Smooth muscle cell (in vitro differentiated cells): ENCODE results near the gene KRT23. TPM values are rescaled to one million over a fixed set of nuclear protein-coding genes. Genes with fewer than 3 reads are reported as not detected.
A peak's percentile ranks its signal among the peaks of the same experiment; 100 is the strongest.

Experiments
- DNase-seq: peaks from one replicate; lab custom pipeline; 2025; ENCODE audit not compliant: unreplicated experiment; lab: John Stamatoyannopoulos, UW
- H2AFZ ChIP-seq: fragments of 200-600 bp; sonication (generic); 2 replicates; pipeline ENCODE4 v1.6.0; 2016; ENCODE audit warnings: antibody characterized with exemption, low read depth, mild to moderate bottlenecking
- H3F3A ChIP-seq: fragments of 200-600 bp; sonication (generic); 2 replicates; pipeline ENCODE4 v1.6.0; 2017; ENCODE audit warnings: antibody characterized with exemption, low read depth
- H3K27ac ChIP-seq: fragments of 200-600 bp; sonication (generic); 2 replicates; pipeline ENCODE4 v1.5.1; 2016; ENCODE audit warnings: low read depth, mild to moderate bottlenecking
- H3K27me3 ChIP-seq: fragments of 200-600 bp; sonication (generic); 2 replicates; pipeline ENCODE4 v1.6.1; 2016; ENCODE audit warnings: low read depth, mild to moderate bottlenecking
- H3K36me3 ChIP-seq: fragments of 200-600 bp; sonication (generic); 2 replicates; pipeline ENCODE4 v1.5.1; 2016; ENCODE audit warnings: low read depth
- H3K4me1 ChIP-seq: fragments of 200-600 bp; sonication (generic); 2 replicates; pipeline ENCODE4 v1.5.1; 2016; ENCODE audit warnings: low read depth
- H3K4me2 ChIP-seq: fragments of 200-600 bp; sonication (generic); 2 replicates; pipeline ENCODE4 v1.6.0; 2016; ENCODE audit warnings: mild to moderate bottlenecking
- H3K4me3 ChIP-seq: fragments of 200-600 bp; sonication (generic); 2 replicates; pipeline ENCODE4 v1.5.1; 2016; ENCODE audit warnings: mild to moderate bottlenecking
- H3K79me2 ChIP-seq: fragments of 200-600 bp; sonication (generic); 2 replicates; pipeline ENCODE4 v1.6.0; 2016; ENCODE audit warnings: low read depth, mild to moderate bottlenecking
- H3K9ac ChIP-seq: fragments of 200-600 bp; sonication (generic); 2 replicates; pipeline ENCODE4 v1.6.0; 2016; ENCODE audit warnings: low read depth
- H3K9me3 ChIP-seq: fragments of 200-600 bp; sonication (generic); replicated peaks from 2 replicates; pipeline ENCODE4 v1.5.1; 2016; ENCODE audit warnings: low read depth
- H4K20me1 ChIP-seq: fragments of 200-600 bp; sonication (generic); 2 replicates; pipeline ENCODE4 v1.6.0; 2016; ENCODE audit warnings: low read depth
- WGBS: methylation state at CpG from one replicate; pipeline ENCODE4 v1.1.7; 2016; ENCODE audit warnings: low lambda C conversion rate; 5-methylcytosine and 5-hydroxymethylcytosine counted together
- polyA plus RNA-seq: library from polyadenylated mRNA; unstranded; fragments of >200 nt; fragmentation: Nextera tagmentation; extraction: Ambion mirVana; gene quantifications from 2 replicates; pipeline ENCODE4 v1.2.1, GENCODE V29; 2016
- total RNA-seq: library from RNA; depleted of rRNA; stranded (reverse); fragments of >200 nt; gene quantifications from 2 replicates; pipeline ENCODE4 v1.2.3, GENCODE V29; 2014
- TF ChIP-seq, protein P1 (sequence below): fragments of 200-600 bp; sonication (generic); IDR thresholded peaks from 2 replicates; pipeline ENCODE4 v1.5.1; 2017; ENCODE audit warnings: borderline replicate concordance, mild to moderate bottlenecking, antibody characterized with exemption; ENCODE audit not compliant: insufficient read depth, poor library complexity, severe bottlenecking

KRT23 gene
- total and polyA plus RNA-seq, 2 experiments from 2014 or later: 14.4 to 46.3 TPM

DNA sequence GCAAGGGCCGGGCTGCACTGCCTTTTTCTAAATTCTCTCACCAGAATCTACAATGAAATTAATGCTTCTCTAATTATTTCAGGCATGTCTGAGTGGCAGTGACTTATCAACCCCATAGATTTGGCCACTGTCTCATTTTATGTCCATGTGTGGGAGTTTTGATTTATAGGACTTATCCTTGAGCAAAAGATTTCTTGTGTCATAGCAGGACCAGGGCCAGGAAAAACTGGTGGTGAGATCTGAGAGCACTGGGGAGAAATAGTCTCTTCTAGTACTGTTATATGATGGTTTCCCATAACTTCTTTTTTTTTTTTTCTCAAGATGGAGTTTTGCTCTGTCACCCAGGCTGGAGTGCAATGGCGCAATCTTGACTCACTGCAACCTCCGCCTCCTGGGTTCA is 1.5 kb upstream of the KRT23 start:
- Histone ChIP-seq H3K9ac (no peak overlapping the region), H3F3A (no peaks in the 10 kb centered on the region), H3K4me3 (no peak overlapping the region), H3K27ac (peak overlapping the region; percentile 8), H4K20me1 (no peaks in the 10 kb centered on the region), H3K4me1 (peaks cover 10% of the 10 kb centered on the region), H3K36me3 (no peaks in the 10 kb centered on the region), H2AFZ (no peak overlapping the region), H3K4me2 (no peak overlapping the region), H3K9me3 (no peaks in the 10 kb centered on the region), H3K27me3 (no peaks in the 10 kb centered on the region), H3K79me2 (no peaks in the 10 kb centered on the region)
- 94% methylated on average over 3 of the region's 3 CpGs for WGBS
- DNase-seq: no peak
- TF ChIP-seq, protein P1, sequence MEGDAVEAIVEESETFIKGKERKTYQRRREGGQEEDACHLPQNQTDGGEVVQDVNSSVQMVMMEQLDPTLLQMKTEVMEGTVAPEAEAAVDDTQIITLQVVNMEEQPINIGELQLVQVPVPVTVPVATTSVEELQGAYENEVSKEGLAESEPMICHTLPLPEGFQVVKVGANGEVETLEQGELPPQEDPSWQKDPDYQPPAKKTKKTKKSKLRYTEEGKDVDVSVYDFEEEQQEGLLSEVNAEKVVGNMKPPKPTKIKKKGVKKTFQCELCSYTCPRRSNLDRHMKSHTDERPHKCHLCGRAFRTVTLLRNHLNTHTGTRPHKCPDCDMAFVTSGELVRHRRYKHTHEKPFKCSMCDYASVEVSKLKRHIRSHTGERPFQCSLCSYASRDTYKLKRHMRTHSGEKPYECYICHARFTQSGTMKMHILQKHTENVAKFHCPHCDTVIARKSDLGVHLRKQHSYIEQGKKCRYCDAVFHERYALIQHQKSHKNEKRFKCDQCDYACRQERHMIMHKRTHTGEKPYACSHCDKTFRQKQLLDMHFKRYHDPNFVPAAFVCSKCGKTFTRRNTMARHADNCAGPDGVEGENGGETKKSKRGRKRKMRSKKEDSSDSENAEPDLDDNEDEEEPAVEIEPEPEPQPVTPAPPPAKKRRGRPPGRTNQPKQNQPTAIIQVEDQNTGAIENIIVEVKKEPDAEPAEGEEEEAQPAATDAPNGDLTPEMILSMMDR: no peak

DNA sequence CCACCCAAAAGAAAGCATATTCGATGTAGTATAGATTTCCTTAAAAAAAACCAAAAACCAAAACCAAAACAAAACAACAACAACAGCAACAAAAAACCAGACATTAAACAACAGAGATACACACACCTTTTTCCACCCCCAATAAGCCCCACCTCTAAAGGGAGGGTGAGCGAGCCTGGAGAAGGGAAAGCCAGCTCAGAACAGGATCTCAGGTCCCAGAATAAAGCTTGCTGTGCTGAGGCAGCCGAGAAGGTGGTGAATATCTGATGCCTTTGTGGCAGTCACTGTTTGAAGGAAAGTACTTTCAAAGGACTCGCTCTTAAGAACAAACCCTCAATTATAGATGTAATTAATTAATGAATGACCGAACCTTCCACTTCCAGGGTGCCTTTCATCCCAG is 470 bp downstream of the KRT23 start:
- Histone ChIP-seq H3K27me3 (no peaks in the 10 kb centered on the region), H3K9me3 (no peaks in the 10 kb centered on the region), H3K36me3 (no peaks in the 10 kb centered on the region), H3K9ac (peak overlapping the region; percentile 6), H3K27ac (peak overlapping the region; percentile 41), H4K20me1 (no peaks in the 10 kb centered on the region), H3K79me2 (no peaks in the 10 kb centered on the region), H2AFZ (no peak overlapping the region), H3K4me2 (no peak overlapping the region), H3K4me1 (peaks cover 24% of the 10 kb centered on the region), H3K4me3 (no peak overlapping the region), H3F3A (no peaks in the 10 kb centered on the region)
- WGBS: 80% methylated on average over 5 of the region's 5 CpGs
- TF ChIP-seq, protein P1: no peak
- no peak for DNase-seq

DNA sequence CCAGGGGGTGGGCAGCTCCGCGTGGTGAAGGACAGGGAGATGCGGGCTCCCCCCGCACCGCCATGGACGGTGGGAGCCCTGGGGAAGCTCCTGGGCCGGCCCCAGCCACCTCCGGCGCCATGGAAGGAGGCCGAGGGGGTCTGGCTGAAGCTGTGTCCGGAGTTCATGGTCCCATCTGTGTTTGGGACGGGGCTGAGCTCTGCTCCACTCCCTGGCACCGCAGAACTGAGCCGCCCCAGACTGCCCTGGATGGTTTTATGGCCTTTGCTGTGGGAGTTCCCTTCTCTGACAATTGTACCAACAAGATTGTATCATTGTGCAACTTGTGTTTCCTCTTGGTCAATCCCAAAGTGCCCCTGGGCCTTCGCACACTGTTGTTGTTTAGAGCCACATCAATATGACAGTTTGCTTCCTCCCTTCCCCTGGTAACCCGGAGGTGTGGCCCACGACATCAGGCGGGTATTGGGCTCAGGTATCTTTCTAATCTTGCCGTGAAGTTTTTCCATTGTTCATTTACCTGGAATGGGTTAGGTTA is 942 bp downstream of the KRT23 start:
- Histone ChIP-seq H4K20me1 (no peaks in the 10 kb centered on the region), H3K79me2 (no peaks in the 10 kb centered on the region), H3F3A (no peaks in the 10 kb centered on the region), H3K27me3 (no peaks in the 10 kb centered on the region), H3K36me3 (no peaks in the 10 kb centered on the region), H3K27ac (peak overlapping the region; percentile 41), H3K4me2 (peak overlapping the region; percentile 17), H2AFZ (no peak overlapping the region), H3K4me1 (peaks cover 29% of the 10 kb centered on the region), H3K9me3 (no peaks in the 10 kb centered on the region), H3K4me3 (no peak overlapping the region), H3K9ac (no peak overlapping the region)
- 88% methylated on average over 19 of the region's 19 CpGs for WGBS
- TF ChIP-seq, protein P1: no peak
- no peak for DNase-seq

DNA sequence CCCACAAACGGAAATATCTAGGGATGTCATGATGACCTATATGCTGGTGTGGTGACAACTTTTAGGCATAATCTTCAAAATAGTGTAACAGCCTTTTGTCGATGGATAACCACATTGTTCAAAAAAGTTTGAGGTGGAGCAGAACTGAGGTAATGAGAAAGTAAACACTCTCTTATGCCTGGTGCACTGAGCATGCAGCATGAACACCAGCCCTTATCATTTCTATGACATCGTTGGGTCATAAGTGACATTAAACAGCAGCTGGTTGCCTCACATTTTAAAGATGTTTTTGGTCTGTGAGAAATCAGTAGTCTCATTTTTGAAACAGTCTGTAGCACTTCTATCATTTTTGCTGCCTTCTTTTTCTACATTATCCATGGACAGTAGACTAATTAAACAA is 1.8 kb downstream of the KRT23 start:
- Histone ChIP-seq H3K9me3 (no peaks in the 10 kb centered on the region), H3K79me2 (no peaks in the 10 kb centered on the region), H3K36me3 (no peaks in the 10 kb centered on the region), H3K27me3 (no peaks in the 10 kb centered on the region), H3K27ac (no peak overlapping the region), H2AFZ (no peak overlapping the region), H3K4me1 (peaks cover 31% of the 10 kb centered on the region), H3F3A (no peaks in the 10 kb centered on the region), H3K9ac (no peak overlapping the region), H3K4me3 (no peak overlapping the region), H3K4me2 (peak overlapping the region; percentile 17), H4K20me1 (no peaks in the 10 kb centered on the region)
- TF ChIP-seq, protein P1: no peak
- DNase-seq: no peak
- 42% methylated on average over 3 of the region's 3 CpGs for WGBS
